PC-9 (cell line): ENCODE results near the gene MBP. TPM values are rescaled to one million over a fixed set of nuclear protein-coding genes. Genes with fewer than 3 reads are reported as not detected.

Experiments used
- BruUV-seq: library from RNA; stranded (reverse); fragments of 400-500 nt; replicated peaks from 2 replicates; lab custom pipeline; 2021; lab: Mats Ljungman, UMichigan
- CTCF ChIA-PET: fragments of 300-600 bp; sonication (Branson Sonifier 250); formaldehyde crosslinking; loops from one replicate; lab custom pipeline; 2022; ENCODE audit warnings: antibody characterized with exemption; lab: Charles Lee
- POLR2A ChIA-PET: fragments of 300-600 bp; sonication (Branson Sonifier 250); formaldehyde crosslinking; loops from one replicate; lab custom pipeline; 2022; ENCODE audit warnings: antibody characterized with exemption; ENCODE audit not compliant: unreplicated experiment; lab: Charles Lee
- DNase-seq, 2 experiments: peaks; one replicate each; pipeline versions ENCODE4 v3.0.0 to v3.0.0-alpha.2; 2015 to 2022; ENCODE audit warnings: mixed read lengths in 1 of 2
- H2AFZ ChIP-seq: fragments of 200-600 bp; sonication (generic); 2 replicates; pipeline ENCODE4 v1.8.1; 2017; ENCODE audit warnings: antibody characterized with exemption
- H3F3A ChIP-seq: fragments of 200-600 bp; sonication (generic); 2 replicates; pipeline ENCODE4 v1.8.1; 2017; ENCODE audit warnings: antibody characterized with exemption, mild to moderate bottlenecking, low read depth; ENCODE audit not compliant: insufficient read depth
- H3K27ac ChIP-seq: fragments of 200-600 bp; sonication (generic); 2 replicates; pipeline ENCODE4 v1.6.1; 2016; ENCODE audit warnings: mixed run types
- H3K27me3 ChIP-seq: fragments of 200-600 bp; sonication (generic); 2 replicates; pipeline ENCODE4 v1.6.1; 2016; ENCODE audit warnings: low read depth, mixed run types; ENCODE audit not compliant: insufficient read depth
- H3K36me3 ChIP-seq: fragments of 200-600 bp; sonication (generic); 2 replicates; pipeline ENCODE4 v1.6.1; 2016; ENCODE audit warnings: low read depth, mixed run types
- H3K4me1 ChIP-seq: fragments of 200-600 bp; sonication (generic); replicated peaks from 2 replicates; pipeline ENCODE4 v1.6.1; 2016; ENCODE audit warnings: mixed run types; ENCODE audit not compliant: insufficient read depth
- H3K4me2 ChIP-seq: fragments of 200-600 bp; sonication (generic); 2 replicates; pipeline ENCODE4 v1.6.1; 2017; ENCODE audit warnings: mixed run types
- H3K4me3 ChIP-seq: fragments of 200-600 bp; sonication (generic); 2 replicates; pipeline ENCODE4 v1.6.1; 2016; ENCODE audit warnings: mixed run types
- H3K79me2 ChIP-seq: fragments of 200-600 bp; sonication (generic); 2 replicates; pipeline ENCODE4 v1.6.1; 2017; ENCODE audit warnings: low read depth, mixed run types
- H3K9me2 ChIP-seq: fragments of 200-600 bp; sonication (generic); 2 replicates; pipeline ENCODE4 v1.8.1; 2017; ENCODE audit warnings: mild to moderate bottlenecking; ENCODE audit not compliant: insufficient read depth
- H3K9me3 ChIP-seq: fragments of 200-600 bp; sonication (generic); 2 replicates; pipeline ENCODE4 v1.8.1; 2016; ENCODE audit warnings: low read depth; ENCODE audit not compliant: insufficient read depth
- H4K20me1 ChIP-seq: fragments of 200-600 bp; sonication (generic); 2 replicates; pipeline ENCODE4 v1.8.1; 2017; ENCODE audit not compliant: insufficient read depth
- CTCF ChIP-seq: fragments of 200-600 bp; sonication (generic); conservative IDR thresholded peaks from 2 replicates; pipeline ENCODE4 v1.6.1; 2017; ENCODE audit warnings: mixed run types, antibody characterized with exemption, mild to moderate bottlenecking, moderate library complexity
- EZH2 ChIP-seq: fragments of 200-600 bp; sonication (generic); IDR thresholded peaks from 2 replicates; pipeline ENCODE4 v1.8.0; 2017; ENCODE audit warnings: antibody characterized with exemption, low read depth
- intact Hi-C: fragments of 100-400 bp; cut with micrococcal nuclease; formaldehyde crosslinking; loops from one replicate; pipeline ENCODE4 v1.10.0; 2022; ENCODE audit not compliant: unreplicated experiment
- total RNA-seq: library from RNA; stranded (reverse); gene quantifications from 2 replicates; pipeline ENCODE4 v1.2.3, GENCODE V29; 2021

Gene MBP
- total RNA-seq, 1 experiment from 2014 or later, result 37.9 TPM

- Histone ChIP-seq H3K79me2 (0 out of 2 replicates have a peak, but pooled peaks cover 4% of the 10 kb centered on the region), H3K4me2 (no peak overlapping the region), H3K36me3 (no peaks in the 10 kb centered on the region), H3K27ac (no peak overlapping the region), H3F3A (0 out of 2 replicates have a peak, but pooled peaks cover 8% of the 10 kb centered on the region), H2AFZ (no peak overlapping the region), H3K4me1 (peaks cover 7% of the 10 kb centered on the region), H3K9me2 (no peaks in the 10 kb centered on the region), H3K4me3 (no peak overlapping the region), H3K9me3 (0 out of 2 replicates have a peak, but pooled peaks cover under 1% of the 10 kb centered on the region), H3K27me3 (no peaks in the 10 kb centered on the region), H4K20me1 (no peaks in the 10 kb centered on the region)
- DNase-seq, result no peak
- BruUV-seq, result no TSS peak
- TF ChIP-seq EZH2 (no peak), CTCF (no peak)
- POLR2A ChIA-PET, result no interaction called here
- intact Hi-C loops, result no loop called here
- CTCF ChIA-PET, result no interaction called here
These were observed 4.5 kb upstream of the MBP start for GRCh38 chr18:77136871-77137665.

DNA sequence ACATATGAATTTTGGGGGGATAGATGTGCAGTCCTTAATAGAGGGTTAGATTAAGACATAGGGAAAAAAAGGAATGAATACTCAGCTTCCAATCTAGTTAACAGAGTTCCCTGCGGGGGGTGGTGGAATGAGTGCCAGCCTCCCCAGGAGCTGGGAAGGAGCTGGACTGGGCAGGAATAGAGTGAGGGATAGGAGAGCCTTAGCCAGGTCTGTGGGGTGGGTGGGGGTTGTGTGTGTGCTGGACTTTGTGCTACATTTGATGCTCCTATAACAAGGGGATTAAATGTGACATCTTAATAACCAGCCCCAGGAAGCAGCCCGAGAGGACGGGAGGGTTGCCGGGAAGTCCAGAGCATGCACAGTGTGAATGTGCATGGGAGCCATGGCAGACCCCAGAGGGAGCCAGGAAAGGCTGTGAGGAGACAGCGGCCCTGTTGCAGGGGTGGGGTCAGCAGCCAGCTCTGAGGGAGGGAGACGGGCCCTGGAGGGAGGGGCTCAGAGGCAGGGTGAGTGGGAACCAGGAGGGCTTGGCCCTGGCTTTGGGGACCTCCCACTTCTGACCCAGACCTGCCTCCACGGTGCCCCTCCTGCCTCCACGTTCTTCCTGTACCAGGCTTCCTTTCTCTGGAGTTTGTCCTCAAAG lies 3.6 kb upstream of the MBP start:
- peaks cover 11% of the 10 kb centered on the region for H3K79me2 ChIP-seq
- intact Hi-C loops, result no loop called here
- no peaks in the 10 kb centered on the region for H3K9me2 ChIP-seq
- CTCF ChIA-PET, result no interaction called here
- no peaks in the 10 kb centered on the region for H3K36me3 ChIP-seq
- no peak overlapping the region for H2AFZ ChIP-seq
- H3K27me3 ChIP-seq, result no peaks in the 10 kb centered on the region
- no peaks in the 10 kb centered on the region for H4K20me1 ChIP-seq
- POLR2A ChIA-PET, result no interaction called here
- no TSS peak for BruUV-seq
- no peak overlapping the region for H3K4me3 ChIP-seq
- no peaks in the 10 kb centered on the region for H3K9me3 ChIP-seq
- peaks cover 7% of the 10 kb centered on the region for H3K4me1 ChIP-seq
- DNase-seq, result no peak
- H3K27ac ChIP-seq, result no peak overlapping the region
- H3F3A ChIP-seq, result 0 out of 2 replicates have a peak, but pooled peaks cover 8% of the 10 kb centered on the region
- TF ChIP-seq EZH2, result no peak
- TF ChIP-seq CTCF, result no peak
- no peak overlapping the region for H3K4me2 ChIP-seq

GRCh38 chr18:77135339-77136075 lies 2.9 kb upstream of the MBP start:
- Histone ChIP-seq H3K4me3 (no peak overlapping the region), H3K79me2 (peaks cover 18% of the 10 kb centered on the region), H3F3A (peaks cover 10% of the 10 kb centered on the region; the same call in 1 of the 2 replicates), H3K4me1 (peaks cover 8% of the 10 kb centered on the region), H3K9me3 (no peaks in the 10 kb centered on the region), H3K27ac (no peak overlapping the region), H3K36me3 (no peaks in the 10 kb centered on the region), H3K27me3 (no peaks in the 10 kb centered on the region), H3K9me2 (no peaks in the 10 kb centered on the region), H2AFZ (no peak overlapping the region), H4K20me1 (no peaks in the 10 kb centered on the region), H3K4me2 (no peak overlapping the region)
- no peak for DNase-seq
- intact Hi-C loops, result no loop called here
- no TSS peak for BruUV-seq
- POLR2A ChIA-PET, result no interaction called here
- TF ChIP-seq CTCF (no peak), EZH2 (no peak)
- CTCF ChIA-PET, result no interaction called here
